ENCODE measurements around the gene RNF4.
A peak's percentile ranks its signal among the peaks of the same experiment; 100 is the strongest.

Gene RNF4

DNA sequence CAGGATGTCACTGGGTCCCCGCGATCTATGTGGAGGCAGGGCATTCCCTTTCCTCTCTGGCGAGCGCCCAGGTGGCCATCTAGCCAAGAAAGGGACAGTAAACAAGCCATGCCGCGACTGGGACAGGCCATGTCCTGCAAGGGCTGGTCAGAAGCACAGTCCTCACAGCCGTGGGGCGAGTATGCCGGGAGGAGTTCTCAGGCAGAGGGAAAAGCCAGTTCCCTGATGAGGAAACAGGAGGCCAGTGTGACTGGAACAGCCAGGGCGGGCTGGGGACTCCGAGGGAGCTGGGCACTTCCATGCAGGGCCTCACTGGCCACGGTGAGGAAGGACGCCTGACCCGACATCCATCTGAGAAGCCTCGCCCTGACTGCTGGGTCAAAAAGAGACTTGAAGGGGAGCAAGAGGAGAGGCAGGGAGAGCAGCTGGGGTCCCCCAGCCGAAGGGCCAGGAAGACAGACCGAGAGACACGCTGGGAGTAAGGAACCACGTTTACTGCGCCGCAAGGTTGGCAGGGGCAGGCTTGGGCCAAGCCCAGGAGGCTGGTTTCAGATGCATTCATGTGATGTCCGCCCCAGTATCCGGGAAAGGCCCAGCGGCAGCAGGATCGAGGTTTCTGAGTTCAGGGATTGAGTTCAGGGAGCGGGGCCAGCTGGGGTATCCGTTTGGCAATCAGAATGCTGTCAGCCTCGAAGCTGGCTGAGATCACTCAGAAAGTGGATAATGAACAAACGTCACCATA lies 35.1 kb upstream of the RNF4 start:
- ATAC-seq: no peak
- TF ChIP-seq, protein P1, sequence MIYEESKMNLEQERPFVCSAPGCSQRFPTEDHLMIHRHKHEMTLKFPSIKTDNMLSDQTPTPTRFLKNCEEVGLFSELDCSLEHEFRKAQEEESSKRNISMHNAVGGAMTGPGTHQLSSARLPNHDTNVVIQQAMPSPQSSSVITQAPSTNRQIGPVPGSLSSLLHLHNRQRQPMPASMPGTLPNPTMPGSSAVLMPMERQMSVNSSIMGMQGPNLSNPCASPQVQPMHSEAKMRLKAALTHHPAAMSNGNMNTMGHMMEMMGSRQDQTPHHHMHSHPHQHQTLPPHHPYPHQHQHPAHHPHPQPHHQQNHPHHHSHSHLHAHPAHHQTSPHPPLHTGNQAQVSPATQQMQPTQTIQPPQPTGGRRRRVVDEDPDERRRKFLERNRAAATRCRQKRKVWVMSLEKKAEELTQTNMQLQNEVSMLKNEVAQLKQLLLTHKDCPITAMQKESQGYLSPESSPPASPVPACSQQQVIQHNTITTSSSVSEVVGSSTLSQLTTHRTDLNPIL (CRISPR knock-in tag; IDR thresholded peaks at IDR 0.05; ENCODE audit: low read depth): no peak
- TF ChIP-seq ISL1 (CRISPR knock-in tag; IDR thresholded peaks at IDR 0.05): no peak

DNA sequence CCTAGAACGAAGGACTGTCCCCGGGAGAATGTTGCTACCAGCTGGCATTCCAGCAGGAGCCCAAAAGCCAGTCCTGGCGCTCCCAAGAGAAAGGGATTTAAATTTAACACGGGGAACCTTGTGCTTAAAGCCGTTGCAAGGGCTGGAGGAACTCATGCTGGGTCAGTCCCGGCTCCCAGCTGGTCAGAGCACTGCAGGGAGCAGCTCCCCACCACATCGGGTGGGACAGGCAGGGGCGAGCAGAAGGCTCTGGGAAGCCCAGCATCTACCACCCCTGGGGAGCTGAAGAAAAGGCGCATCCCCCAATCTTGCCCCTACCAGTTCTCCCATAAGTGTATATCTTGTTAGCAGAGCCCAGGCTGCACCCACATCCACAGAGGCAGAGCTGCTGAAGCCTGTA lies 34.5 kb upstream of the RNF4 start:
- TF ChIP-seq, protein P2, sequence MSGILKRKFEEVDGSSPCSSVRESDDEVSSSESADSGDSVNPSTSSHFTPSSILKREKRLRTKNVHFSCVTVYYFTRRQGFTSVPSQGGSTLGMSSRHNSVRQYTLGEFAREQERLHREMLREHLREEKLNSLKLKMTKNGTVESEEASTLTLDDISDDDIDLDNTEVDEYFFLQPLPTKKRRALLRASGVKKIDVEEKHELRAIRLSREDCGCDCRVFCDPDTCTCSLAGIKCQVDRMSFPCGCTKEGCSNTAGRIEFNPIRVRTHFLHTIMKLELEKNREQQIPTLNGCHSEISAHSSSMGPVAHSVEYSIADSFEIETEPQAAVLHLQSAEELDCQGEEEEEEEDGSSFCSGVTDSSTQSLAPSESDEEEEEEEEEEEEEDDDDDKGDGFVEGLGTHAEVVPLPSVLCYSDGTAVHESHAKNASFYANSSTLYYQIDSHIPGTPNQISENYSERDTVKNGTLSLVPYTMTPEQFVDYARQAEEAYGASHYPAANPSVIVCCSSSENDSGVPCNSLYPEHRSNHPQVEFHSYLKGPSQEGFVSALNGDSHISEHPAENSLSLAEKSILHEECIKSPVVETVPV (CRISPR knock-in tag; IDR thresholded peaks at IDR 0.05): no peak
- TF ChIP-seq ZFP3 (CRISPR knock-in tag; IDR thresholded peaks at IDR 0.05): no peak
- TF ChIP-seq BACH2 (CRISPR knock-in tag; IDR thresholded peaks at IDR 0.05; ENCODE audit: borderline replicate concordance): no peak
- TF ChIP-seq OSR1 (CRISPR knock-in tag; IDR thresholded peaks at IDR 0.05): no peak
- TF ChIP-seq ZNF8 (CRISPR knock-in tag; IDR thresholded peaks at IDR 0.05): no peak
- TF ChIP-seq ZNF565 (CRISPR knock-in tag; conservative IDR thresholded peaks at IDR 0.05; ENCODE audit: low read depth): no peak
- TF ChIP-seq ISL1 (CRISPR knock-in tag; IDR thresholded peaks at IDR 0.05): no peak
- TF ChIP-seq ARNTL (CRISPR knock-in tag; IDR thresholded peaks at IDR 0.05; ENCODE audit: borderline replicate concordance, low read depth): no peak
- TF ChIP-seq, protein P3, sequence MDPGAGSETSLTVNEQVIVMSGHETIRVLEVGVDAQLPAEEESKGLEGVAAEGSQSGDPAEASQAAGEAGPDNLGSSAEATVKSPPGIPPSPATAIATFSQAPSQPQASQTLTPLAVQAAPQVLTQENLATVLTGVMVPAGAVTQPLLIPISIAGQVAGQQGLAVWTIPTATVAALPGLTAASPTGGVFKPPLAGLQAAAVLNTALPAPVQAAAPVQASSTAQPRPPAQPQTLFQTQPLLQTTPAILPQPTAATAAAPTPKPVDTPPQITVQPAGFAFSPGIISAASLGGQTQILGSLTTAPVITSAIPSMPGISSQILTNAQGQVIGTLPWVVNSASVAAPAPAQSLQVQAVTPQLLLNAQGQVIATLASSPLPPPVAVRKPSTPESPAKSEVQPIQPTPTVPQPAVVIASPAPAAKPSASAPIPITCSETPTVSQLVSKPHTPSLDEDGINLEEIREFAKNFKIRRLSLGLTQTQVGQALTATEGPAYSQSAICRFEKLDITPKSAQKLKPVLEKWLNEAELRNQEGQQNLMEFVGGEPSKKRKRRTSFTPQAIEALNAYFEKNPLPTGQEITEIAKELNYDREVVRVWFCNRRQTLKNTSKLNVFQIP (CRISPR knock-in tag; IDR thresholded peaks at IDR 0.05; ENCODE audit: borderline replicate concordance, low read depth): no peak
- no peak for TF ChIP-seq PPARA (CRISPR knock-in tag; IDR thresholded peaks at IDR 0.05; ENCODE audit: borderline replicate concordance)
- TF ChIP-seq CSDC2 (CRISPR knock-in tag; IDR thresholded peaks at IDR 0.05): no peak
- TF ChIP-seq, protein P4, sequence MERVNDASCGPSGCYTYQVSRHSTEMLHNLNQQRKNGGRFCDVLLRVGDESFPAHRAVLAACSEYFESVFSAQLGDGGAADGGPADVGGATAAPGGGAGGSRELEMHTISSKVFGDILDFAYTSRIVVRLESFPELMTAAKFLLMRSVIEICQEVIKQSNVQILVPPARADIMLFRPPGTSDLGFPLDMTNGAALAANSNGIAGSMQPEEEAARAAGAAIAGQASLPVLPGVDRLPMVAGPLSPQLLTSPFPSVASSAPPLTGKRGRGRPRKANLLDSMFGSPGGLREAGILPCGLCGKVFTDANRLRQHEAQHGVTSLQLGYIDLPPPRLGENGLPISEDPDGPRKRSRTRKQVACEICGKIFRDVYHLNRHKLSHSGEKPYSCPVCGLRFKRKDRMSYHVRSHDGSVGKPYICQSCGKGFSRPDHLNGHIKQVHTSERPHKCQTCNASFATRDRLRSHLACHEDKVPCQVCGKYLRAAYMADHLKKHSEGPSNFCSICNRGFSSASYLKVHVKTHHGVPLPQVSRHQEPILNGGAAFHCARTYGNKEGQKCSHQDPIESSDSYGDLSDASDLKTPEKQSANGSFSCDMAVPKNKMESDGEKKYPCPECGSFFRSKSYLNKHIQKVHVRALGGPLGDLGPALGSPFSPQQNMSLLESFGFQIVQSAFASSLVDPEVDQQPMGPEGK (CRISPR knock-in tag; IDR thresholded peaks at IDR 0.05; ENCODE audit: borderline replicate concordance): no peak
- no peak for TF ChIP-seq TOX (CRISPR knock-in tag; IDR thresholded peaks at IDR 0.05; ENCODE audit: borderline replicate concordance)
- no peak for TF ChIP-seq RARB (CRISPR knock-in tag; IDR thresholded peaks at IDR 0.05)
- no peak for TF ChIP-seq ESRRG (CRISPR knock-in tag; IDR thresholded peaks at IDR 0.05)
- TF ChIP-seq TCF4 (CRISPR knock-in tag; IDR thresholded peaks at IDR 0.05; ENCODE audit: borderline replicate concordance): no peak
- no peak for TF ChIP-seq ZNF70 (CRISPR knock-in tag; IDR thresholded peaks at IDR 0.05)
- TF ChIP-seq, protein P1 (CRISPR knock-in tag; IDR thresholded peaks at IDR 0.05; ENCODE audit: low read depth): no peak
- ATAC-seq: no peak

DNA sequence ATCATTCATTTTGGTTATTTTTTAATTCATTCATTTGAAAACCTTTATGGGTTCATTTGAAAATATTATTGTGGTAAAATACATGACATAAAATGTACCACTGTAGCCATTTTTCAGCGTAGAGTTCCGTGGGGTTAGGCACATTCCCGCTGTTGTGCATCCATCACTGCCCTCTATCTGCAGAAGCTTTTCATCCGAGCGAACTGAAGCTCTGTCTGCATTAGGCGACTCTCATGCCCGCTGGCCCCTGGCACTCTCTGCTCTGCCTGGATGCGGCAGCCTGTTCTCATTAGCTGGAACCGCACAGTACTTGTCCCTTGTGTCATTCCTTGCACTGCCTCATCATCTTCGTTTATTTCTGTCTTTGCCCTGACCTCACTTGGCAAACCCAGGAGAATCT lies 32.6 kb upstream of the RNF4 start:
- peak; percentile 86 for ATAC-seq
- TF ChIP-seq, protein P3 (CRISPR knock-in tag; IDR thresholded peaks at IDR 0.05; ENCODE audit: borderline replicate concordance, low read depth): no peak
- TF ChIP-seq GLIS3 (CRISPR knock-in tag; IDR thresholded peaks at IDR 0.05) (no peak), ISL1 (CRISPR knock-in tag; IDR thresholded peaks at IDR 0.05) (no peak), ARNTL (CRISPR knock-in tag; IDR thresholded peaks at IDR 0.05; ENCODE audit: borderline replicate concordance, low read depth) (no peak), ZFP3 (CRISPR knock-in tag; IDR thresholded peaks at IDR 0.05) (no peak), TCF4 (CRISPR knock-in tag; IDR thresholded peaks at IDR 0.05; ENCODE audit: borderline replicate concordance) (no peak), ZNF565 (CRISPR knock-in tag; conservative IDR thresholded peaks at IDR 0.05; ENCODE audit: low read depth) (no peak)
- TF ChIP-seq, protein P2 (CRISPR knock-in tag; IDR thresholded peaks at IDR 0.05): no peak
- TF ChIP-seq, protein P1 (CRISPR knock-in tag; IDR thresholded peaks at IDR 0.05; ENCODE audit: low read depth): no peak
- TF ChIP-seq, protein P5, sequence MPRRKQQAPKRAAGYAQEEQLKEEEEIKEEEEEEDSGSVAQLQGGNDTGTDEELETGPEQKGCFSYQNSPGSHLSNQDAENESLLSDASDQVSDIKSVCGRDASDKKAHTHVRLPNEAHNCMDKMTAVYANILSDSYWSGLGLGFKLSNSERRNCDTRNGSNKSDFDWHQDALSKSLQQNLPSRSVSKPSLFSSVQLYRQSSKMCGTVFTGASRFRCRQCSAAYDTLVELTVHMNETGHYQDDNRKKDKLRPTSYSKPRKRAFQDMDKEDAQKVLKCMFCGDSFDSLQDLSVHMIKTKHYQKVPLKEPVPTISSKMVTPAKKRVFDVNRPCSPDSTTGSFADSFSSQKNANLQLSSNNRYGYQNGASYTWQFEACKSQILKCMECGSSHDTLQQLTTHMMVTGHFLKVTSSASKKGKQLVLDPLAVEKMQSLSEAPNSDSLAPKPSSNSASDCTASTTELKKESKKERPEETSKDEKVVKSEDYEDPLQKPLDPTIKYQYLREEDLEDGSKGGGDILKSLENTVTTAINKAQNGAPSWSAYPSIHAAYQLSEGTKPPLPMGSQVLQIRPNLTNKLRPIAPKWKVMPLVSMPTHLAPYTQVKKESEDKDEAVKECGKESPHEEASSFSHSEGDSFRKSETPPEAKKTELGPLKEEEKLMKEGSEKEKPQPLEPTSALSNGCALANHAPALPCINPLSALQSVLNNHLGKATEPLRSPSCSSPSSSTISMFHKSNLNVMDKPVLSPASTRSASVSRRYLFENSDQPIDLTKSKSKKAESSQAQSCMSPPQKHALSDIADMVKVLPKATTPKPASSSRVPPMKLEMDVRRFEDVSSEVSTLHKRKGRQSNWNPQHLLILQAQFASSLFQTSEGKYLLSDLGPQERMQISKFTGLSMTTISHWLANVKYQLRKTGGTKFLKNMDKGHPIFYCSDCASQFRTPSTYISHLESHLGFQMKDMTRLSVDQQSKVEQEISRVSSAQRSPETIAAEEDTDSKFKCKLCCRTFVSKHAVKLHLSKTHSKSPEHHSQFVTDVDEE (CRISPR knock-in tag; IDR thresholded peaks at IDR 0.05): no peak

All from SK-N-SH treated with all-trans-retinoic acid at 6 μM for 48 hours (cell line).